ENCODE data around the gene NELFA. TPM values are rescaled to one million over a fixed set of nuclear protein-coding genes. Genes with fewer than 3 reads are reported as not detected.

Gene NELFA
- polyA plus RNA-seq, 1 donor (not counting 4 experiments of a cell fraction or from before 2014, with no cell fraction given) = 9.9 TPM

DNA sequence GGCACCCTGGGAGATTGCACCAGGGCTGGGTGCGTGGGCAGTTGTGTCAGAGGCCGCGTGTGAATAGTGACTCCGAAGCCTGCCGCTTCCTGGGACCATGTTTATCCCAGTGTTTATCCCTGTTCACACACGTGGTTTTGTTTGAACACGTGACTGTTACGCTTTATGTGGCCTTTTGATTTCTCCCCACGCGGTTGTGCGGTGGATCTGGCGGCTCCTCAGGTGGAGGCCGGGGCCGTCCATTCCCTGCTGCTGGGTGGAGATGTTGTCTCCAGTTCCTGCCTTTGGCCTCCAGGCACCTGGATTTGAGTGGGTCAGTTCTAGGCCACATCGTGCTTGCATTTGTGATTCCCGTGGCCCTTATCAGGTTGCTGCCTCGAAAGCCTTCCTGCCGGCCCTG is 35.1 kb downstream of the NELFA start:
- no peak for TF ChIP-seq EZH2 (IDR thresholded peaks at IDR 0.05; ENCODE audit: low read length)
- no peak for TF ChIP-seq CTCF (optimal IDR thresholded peaks at IDR 0.05 in 1 of 3, IDR thresholded peaks at IDR 0.05 in 1 of 3, conservative IDR thresholded peaks at IDR 0.05 in 1 of 3; ENCODE audit: extremely low read depth in 1 of 3, insufficient read depth in 2 of 3, low read length in 3 of 3)

DNA sequence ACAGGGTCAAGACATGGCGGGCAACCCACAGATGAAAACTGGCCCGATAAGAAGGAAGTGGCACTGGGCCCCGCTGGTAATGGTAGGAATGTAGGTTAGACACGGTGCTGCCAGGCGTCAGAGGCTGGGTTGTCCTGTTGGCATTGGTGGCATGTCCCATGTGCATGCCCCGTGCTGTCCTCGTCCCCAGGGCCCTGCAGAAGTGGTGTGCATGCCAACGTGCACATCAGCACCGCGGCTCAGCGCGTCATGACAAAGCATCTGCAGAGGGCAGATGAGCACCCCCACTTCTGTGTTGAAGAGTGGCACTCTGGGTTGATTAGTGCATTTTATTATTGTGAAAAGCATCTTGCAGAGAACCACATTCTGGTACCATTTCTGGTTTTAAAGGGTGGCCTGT is 35.6 kb downstream of the NELFA start:
- FAIRE-seq = no peak
- H2AFZ ChIP-seq (ENCODE audit: control insufficient read depth, low read length) = no peak overlapping the region
- H3K27me3 ChIP-seq (ENCODE audit: control insufficient read depth, extremely low read depth, insufficient read depth, low read length) = no peaks in the 10 kb centered on the region
- H3K4me2 ChIP-seq (ENCODE audit: control insufficient read depth, extremely low read depth, insufficient read depth, low read depth, low read length) = no peak overlapping the region
- no peaks in the 10 kb centered on the region for H3K4me1 ChIP-seq (ENCODE audit: control insufficient read depth, extremely low read depth, insufficient read depth, low read length)
- H4K20me1 ChIP-seq (ENCODE audit: control insufficient read depth, extremely low read depth, insufficient read depth, low read length) = no peaks in the 10 kb centered on the region
- peaks cover 4 to 22% of the 10 kb centered on the region in 2 experiments for H3K36me3 ChIP-seq (ENCODE audit: control insufficient read depth in 2 of 2, extremely low read depth in 1 of 2, insufficient read depth in 2 of 2, low read length in 2 of 2)
- H3K9me3 ChIP-seq (ENCODE audit: control insufficient read depth, low read depth, low read length) = no peaks in the 10 kb centered on the region
- no peak for DNase-seq (ENCODE audit: low read depth, low spot score)
- no peaks in the 10 kb centered on the region for H3K79me2 ChIP-seq (ENCODE audit: control insufficient read depth, insufficient read depth, low read length)
- dilution Hi-C loops (cut with MboI; ENCODE audit: extremely low pct_ligation_motif_present, low sequenced_read_pairs) = no loop called here
- H3K9ac ChIP-seq (ENCODE audit: control insufficient read depth, extremely low read depth, insufficient read depth, low read length) = no peak overlapping the region
- no peak overlapping the region for H3K4me3 ChIP-seq (ENCODE audit: control insufficient read depth in 2 of 3, extremely low read depth in 1 of 3, insufficient read depth in 2 of 3, low read depth in 1 of 3, low read length in 3 of 3)
- H3K9me1 ChIP-seq (ENCODE audit: control insufficient read depth, extremely low read depth, insufficient read depth, low read length) = no peaks in the 10 kb centered on the region
- no peak for TF ChIP-seq EZH2 (IDR thresholded peaks at IDR 0.05; ENCODE audit: low read length)
- TF ChIP-seq CTCF (optimal IDR thresholded peaks at IDR 0.05 in 1 of 3, IDR thresholded peaks at IDR 0.05 in 1 of 3, conservative IDR thresholded peaks at IDR 0.05 in 1 of 3; ENCODE audit: extremely low read depth in 1 of 3, insufficient read depth in 2 of 3, low read length in 3 of 3) = no peak
- H3K27ac ChIP-seq (ENCODE audit: control insufficient read depth, insufficient read depth, low read length) = no peak overlapping the region

More for the DNA sequence above, 35.1 kb downstream of the NELFA start:
- dilution Hi-C loops (cut with MboI; ENCODE audit: extremely low pct_ligation_motif_present, low sequenced_read_pairs) = no loop called here
- no peak overlapping the region for H2AFZ ChIP-seq (ENCODE audit: control insufficient read depth, low read length)
- H3K9me3 ChIP-seq (ENCODE audit: control insufficient read depth, low read depth, low read length) = no peaks in the 10 kb centered on the region
- no peaks in the 10 kb centered on the region for H4K20me1 ChIP-seq (ENCODE audit: control insufficient read depth, extremely low read depth, insufficient read depth, low read length)
- FAIRE-seq (no peak), DNase-seq (ENCODE audit: low read depth, low spot score) (no peak)
- H3K4me1 ChIP-seq (ENCODE audit: control insufficient read depth, extremely low read depth, insufficient read depth, low read length) = no peaks in the 10 kb centered on the region
- no peak overlapping the region for H3K27ac ChIP-seq (ENCODE audit: control insufficient read depth, insufficient read depth, low read length)
- no peaks in the 10 kb centered on the region for H3K79me2 ChIP-seq (ENCODE audit: control insufficient read depth, insufficient read depth, low read length)
- no peak overlapping the region for H3K4me3 ChIP-seq (ENCODE audit: control insufficient read depth in 2 of 3, extremely low read depth in 1 of 3, insufficient read depth in 2 of 3, low read depth in 1 of 3, low read length in 3 of 3)
- no peak overlapping the region for H3K4me2 ChIP-seq (ENCODE audit: control insufficient read depth, extremely low read depth, insufficient read depth, low read depth, low read length)
- H3K27me3 ChIP-seq (ENCODE audit: control insufficient read depth, extremely low read depth, insufficient read depth, low read length) = no peaks in the 10 kb centered on the region
- H3K9me1 ChIP-seq (ENCODE audit: control insufficient read depth, extremely low read depth, insufficient read depth, low read length) = no peaks in the 10 kb centered on the region
- no peak overlapping the region for H3K9ac ChIP-seq (ENCODE audit: control insufficient read depth, extremely low read depth, insufficient read depth, low read length)
- H3K36me3 ChIP-seq (ENCODE audit: control insufficient read depth in 2 of 2, extremely low read depth in 1 of 2, insufficient read depth in 2 of 2, low read length in 2 of 2) = peaks cover 7 to 22% of the 10 kb centered on the region in 2 experiments

All from keratinocyte (primary cell).